CD4-positive, alpha-beta T cell (primary cell): ENCODE data around the gene ARID2. TPM values are rescaled to one million over a fixed set of nuclear protein-coding genes. Genes with fewer than 3 reads are reported as not detected.

Experiments
- ATAC-seq: fragments of 200-7000 bp; cut with Tn5 transposase; one replicate; pipeline ENCODE4 v1.10.0; 2022; ENCODE audit warnings: mild to moderate bottlenecking; ENCODE audit not compliant: poor library complexity
- CTCF ChIA-PET: fragments of 350-600 bp; sonication (Branson Sonifier 250); formaldehyde crosslinking; loops from one replicate; lab custom pipeline; 2021; ENCODE audit warnings: antibody characterized with exemption, inconsistent platforms; lab: Charles Lee
- POLR2A ChIA-PET: fragments of 350-600 bp; sonication (Branson Sonifier 250); formaldehyde crosslinking; loops from one replicate; lab custom pipeline; 2021; ENCODE audit warnings: antibody characterized with exemption, inconsistent platforms; lab: Charles Lee
- DNase-seq, 14 experiments: peaks; one replicate each; pipeline ENCODE4 v3.0.0-alpha.2; 2013 to 2020; ENCODE audit warnings: mixed read lengths in 2 of 14
- H3K27ac ChIP-seq, 2 donors: one replicate each; pipeline versions ENCODE4 v1.5.1 to v1.7.0; 2013; ENCODE audit warnings: low read length in 2 of 2, low read depth in 1 of 2, mild to moderate bottlenecking in 1 of 2
- H3K27me3 ChIP-seq, 2 experiments: 1 replicate in 1 of 2; 2 replicates in 1 of 2; pipeline versions ENCODE4 v1.6.1 to v1.7.0; 2013; ENCODE audit warnings: low read length in 2 of 2, control low read depth in 1 of 2, mild to moderate bottlenecking in 1 of 2, moderate library complexity in 1 of 2; ENCODE audit not compliant: insufficient read depth in 2 of 2, control insufficient read depth in 1 of 2
- H3K36me3 ChIP-seq: one replicate; pipeline ENCODE4 v1.6.1; 2013; ENCODE audit warnings: low read length, control low read depth; ENCODE audit not compliant: insufficient read depth
- H3K4me1 ChIP-seq: one replicate; pipeline ENCODE4 v1.6.1; 2013; ENCODE audit warnings: low read length, control low read depth; ENCODE audit not compliant: insufficient read depth
- H3K4me3 ChIP-seq: one replicate; pipeline ENCODE4 v1.5.1; 2013; ENCODE audit warnings: mild to moderate bottlenecking, low read length, moderate library complexity
- H3K9me3 ChIP-seq, 2 experiments: 1 replicate in 1 of 2; 2 replicates in 1 of 2; pipeline versions ENCODE4 v1.6.1 to v1.7.0; 2013; ENCODE audit warnings: low read length in 2 of 2, mild to moderate bottlenecking in 2 of 2, control low read depth in 1 of 2, moderate library complexity in 1 of 2; ENCODE audit not compliant: control insufficient read depth in 1 of 2, insufficient read depth in 1 of 2
- H3K27ac Mint-ChIP-seq: one replicate; pipeline ENCODE4 v1.8.0; 2020; ENCODE audit warnings: mixed read lengths
- H3K27me3 Mint-ChIP-seq: one replicate; pipeline ENCODE4 v1.8.0; 2021; ENCODE audit warnings: mixed read lengths
- H3K36me3 Mint-ChIP-seq: one replicate; pipeline ENCODE4 v1.8.0; 2021; ENCODE audit warnings: low read depth, mixed read lengths
- H3K4me1 Mint-ChIP-seq: one replicate; pipeline ENCODE4 v1.8.0; 2021; ENCODE audit warnings: low read depth, mixed read lengths
- H3K4me3 Mint-ChIP-seq: one replicate; pipeline ENCODE4 v1.8.0; 2020; ENCODE audit warnings: mild to moderate bottlenecking, mixed read lengths
- H3K9me3 Mint-ChIP-seq: one replicate; pipeline ENCODE4 v1.8.0; 2020; ENCODE audit warnings: mixed read lengths
- CTCF ChIP-seq: fragments of 200-600 bp; IDR thresholded peaks from one replicate; pipeline ENCODE4 v1.8.0; 2022; ENCODE audit warnings: antibody characterized with exemption, mild to moderate bottlenecking
- intact Hi-C, 2 experiments: fragments of 100-400 bp; cut with DNase I in 1 of 2; cut with micrococcal nuclease in 1 of 2; formaldehyde crosslinking; loops; one replicate each; pipeline versions ENCODE4 v1.15.1 to v1.9.0; 2023 to 2025; cut with DNase I, micrococcal nuclease
- total RNA-seq, 174 experiments: library from RNA in 2 of 174; stranded (reverse) in 2 of 174; gene quantifications; one replicate each; pipeline ENCODE4 v1.2.3 and lab custom pipeline; 2021 to 2026

Gene ARID2
- total RNA-seq, 2 experiments from 2014 or later: 49.0 to 51.3 TPM

GRCh38 chr12:45730084-45730347 is 510 bp downstream of the ARID2 start:
- Mint-ChIP-seq H3K36me3 (peaks cover 49% of the 10 kb centered on the region), H3K4me3 (peak overlapping the region; percentile 93), H3K27ac (peak overlapping the region; percentile 84), H3K27me3 (no peaks in the 10 kb centered on the region), H3K4me1 (peaks cover 47% of the 10 kb centered on the region), H3K9me3 (no peaks in the 10 kb centered on the region)
- intact Hi-C loops: loop anchor here in 1 of 2 experiments (10.0 kb wide), 2 partner anchors 515 to 535 kb away; partner anchors contain the start of genes ANO6 and SLC38A1
- Histone ChIP-seq H3K36me3 (no peaks in the 10 kb centered on the region), H3K27me3 (no peaks in the 10 kb centered on the region), H3K9me3 (no peaks in the 10 kb centered on the region), H3K27ac (peak overlapping the region; percentile 88 to 99), H3K4me3 (peak overlapping the region; percentile 77), H3K4me1 (peaks cover 10% of the 10 kb centered on the region)
- ChIA-PET CTCF (interaction anchor here (0.7 to 2.6 kb wide), 5 partner anchors 12 to 514 kb away, joined by 3 to 16 read pairs (median 5); partner anchors contain the start of gene ANO6), POLR2A (interaction anchor here (0.7 to 7.4 kb wide), 19 partner anchors 10 to 794 kb away, joined by 3 to 98 read pairs (median 4); partner anchors contain the start of genes ANO6, SCAF11 and SLC38A1)
- DNase-seq (peak in 9 of 14 experiments; percentile 13 to 55 (median 32)), ATAC-seq (no peak)
- no peak for TF ChIP-seq CTCF

GRCh38 chr12:45730348-45731189 is 1.1 kb downstream of the ARID2 start:
- peaks cover 13% of the 10 kb centered on the region for H3K4me1 ChIP-seq
- peak overlapping the region; percentile 84 for H3K27ac Mint-ChIP-seq
- no peaks in the 10 kb centered on the region for H3K36me3 ChIP-seq
- peak; percentile 37 to 82 (median 57) for DNase-seq
- peak; percentile 5 for ATAC-seq
- no peaks in the 10 kb centered on the region for H3K9me3 Mint-ChIP-seq
- intact Hi-C loops: loop anchor here in 1 of 2 experiments (10.0 kb wide), 2 partner anchors 516 to 534 kb away; partner anchors contain the start of genes ANO6 and SLC38A1
- no peaks in the 10 kb centered on the region for H3K27me3 Mint-ChIP-seq
- H3K4me3 Mint-ChIP-seq: peak overlapping the region; percentile 89
- TF ChIP-seq CTCF: no peak
- peak overlapping the region; percentile 88 to 99 for H3K27ac ChIP-seq
- H3K27me3 ChIP-seq: no peaks in the 10 kb centered on the region
- ChIA-PET CTCF (interaction anchor here (0.7 to 2.6 kb wide), 6 partner anchors 12 to 515 kb away, joined by 3 to 16 read pairs (median 6); partner anchors contain the start of gene ANO6), POLR2A (interaction anchor here (0.6 to 7.4 kb wide), 18 partner anchors 11 to 793 kb away, joined by 3 to 98 read pairs (median 4); partner anchors contain the start of genes ANO6, SCAF11 and SLC38A1)
- no peaks in the 10 kb centered on the region for H3K9me3 ChIP-seq
- H3K4me1 Mint-ChIP-seq: peaks cover 47% of the 10 kb centered on the region
- H3K36me3 Mint-ChIP-seq: peaks cover 52% of the 10 kb centered on the region
- peak overlapping the region; percentile 77 for H3K4me3 ChIP-seq

GRCh38 chr12:45731190-45731775 is 1.8 kb downstream of the ARID2 start:
- peaks cover 49% of the 10 kb centered on the region for H3K4me1 Mint-ChIP-seq
- H3K36me3 Mint-ChIP-seq: peaks cover 52% of the 10 kb centered on the region
- H3K4me1 ChIP-seq: peaks cover 15% of the 10 kb centered on the region
- no peak for TF ChIP-seq CTCF
- peak overlapping the region; percentile 76 to 84 for H3K27ac ChIP-seq
- DNase-seq: peak in 1 of 14 experiments; percentile 22
- POLR2A ChIA-PET: interaction anchor here (0.6 to 7.4 kb wide), 3 partner anchors 12 to 259 kb away, joined by 3 to 98 read pairs (median 73); partner anchors contain the start of gene SCAF11
- intact Hi-C loops: loop anchor here in 1 of 2 experiments (10.0 kb wide), 2 partner anchors 516 to 534 kb away; partner anchors contain the start of genes ANO6 and SLC38A1
- H3K9me3 Mint-ChIP-seq: no peaks in the 10 kb centered on the region
- H3K4me3 Mint-ChIP-seq: peak overlapping the region; percentile 89
- no peaks in the 10 kb centered on the region for H3K36me3 ChIP-seq
- peak overlapping the region; percentile 77 for H3K4me3 ChIP-seq
- no peaks in the 10 kb centered on the region for H3K27me3 Mint-ChIP-seq
- H3K9me3 ChIP-seq: no peaks in the 10 kb centered on the region
- H3K27me3 ChIP-seq: no peaks in the 10 kb centered on the region
- ATAC-seq: no peak
- H3K27ac Mint-ChIP-seq: peak overlapping the region; percentile 84
- CTCF ChIA-PET: interaction anchor here (0.8 to 1.0 kb wide), 2 partner anchors 14 to 76 kb away, joined by 3 to 7 read pairs; no protein-coding TSS in a partner anchor
